SU-DHL-6 (cell line): ENCODE results near the gene RNF146.

Experiments used
- H2AFZ ChIP-seq: fragments of 200-600 bp; sonication (generic); 2 replicates; pipeline ENCODE4 v1.6.1; 2014; ENCODE audit warnings: low read depth, mild to moderate bottlenecking, moderate library complexity, mixed read lengths, antibody characterized with exemption, low read length; ENCODE audit not compliant: severe bottlenecking
- H3F3A ChIP-seq: fragments of 200-600 bp; shearing (Covaris generic); 2 replicates; pipeline ENCODE4 v1.6.0; 2016; ENCODE audit warnings: antibody characterized with exemption, mild to moderate bottlenecking; ENCODE audit not compliant: insufficient read depth
- H3K27ac ChIP-seq: fragments of 200-600 bp; sonication (generic); 2 replicates; pipeline ENCODE4 v1.5.1; 2016; ENCODE audit warnings: low read depth, mild to moderate bottlenecking, low read length, moderate library complexity, mixed read lengths
- H3K27me3 ChIP-seq: fragments of 200-600 bp; sonication (generic), shearing (Covaris generic); 2 replicates; pipeline ENCODE4 v1.6.0; 2014; ENCODE audit warnings: mild to moderate bottlenecking, low read length
- H3K36me3 ChIP-seq: fragments of 200-600 bp; sonication (generic); 2 replicates; pipeline ENCODE4 v1.6.1; 2014; ENCODE audit warnings: mild to moderate bottlenecking, low read length, mixed read lengths
- H3K4me2 ChIP-seq: fragments of 300-600, 200-600 bp; shearing (Covaris generic), sonication (generic); 2 replicates; pipeline ENCODE4 v1.6.0; 2014; ENCODE audit warnings: low read length, low read depth, mild to moderate bottlenecking; ENCODE audit not compliant: poor library complexity, severe bottlenecking
- H3K4me3 ChIP-seq: fragments of 200-600 bp; sonication (generic); 2 replicates; pipeline ENCODE4 v1.5.1; 2014; ENCODE audit warnings: antibody characterized with exemption, low read length, mild to moderate bottlenecking, mixed read lengths; ENCODE audit not compliant: insufficient read depth, poor library complexity, severe bottlenecking
- H3K79me2 ChIP-seq: fragments of 200-600 bp; sonication (generic); 2 replicates; pipeline ENCODE4 v1.6.1; 2014; ENCODE audit warnings: mild to moderate bottlenecking, low read length, moderate library complexity; ENCODE audit not compliant: insufficient read depth
- H3K9ac ChIP-seq: fragments of 200-600 bp; sonication (generic); 2 replicates; pipeline ENCODE4 v1.7.0; 2014; ENCODE audit warnings: mild to moderate bottlenecking, low read length
- H3K9me2 ChIP-seq: fragments of 200-600 bp; sonication (generic); replicated peaks from 2 replicates; pipeline ENCODE4 v1.6.1; 2014; ENCODE audit warnings: low read length; ENCODE audit not compliant: insufficient read depth
- H3K9me3 ChIP-seq: fragments of 200-600 bp; sonication (generic); 2 replicates; pipeline ENCODE4 v1.6.1; 2014; ENCODE audit warnings: low read length, mixed read lengths; ENCODE audit not compliant: insufficient read depth
- H4K20me1 ChIP-seq: fragments of 200-600 bp; sonication (generic); 2 replicates; pipeline ENCODE4 v1.6.1; 2014; ENCODE audit warnings: low read depth, mild to moderate bottlenecking, antibody characterized with exemption, low read length, moderate library complexity, mixed read lengths
- CTCF ChIP-seq: fragments of 200-600 bp; sonication (generic); IDR thresholded peaks from one replicate; pipeline ENCODE4 v1.5.1; 2017; ENCODE audit warnings: antibody characterized with exemption, mild to moderate bottlenecking, low read length, moderate library complexity; ENCODE audit not compliant: insufficient read depth, poor library complexity, severe bottlenecking
- EZH2phosphoT487 ChIP-seq: fragments of 200-600 bp; sonication (generic), shearing (Covaris generic); conservative IDR thresholded peaks from 2 replicates; pipeline ENCODE4 v1.6.1; 2018; ENCODE audit warnings: mild to moderate bottlenecking, antibody characterized with exemption, low read length, moderate library complexity, mixed read lengths

Gene RNF146

DNA sequence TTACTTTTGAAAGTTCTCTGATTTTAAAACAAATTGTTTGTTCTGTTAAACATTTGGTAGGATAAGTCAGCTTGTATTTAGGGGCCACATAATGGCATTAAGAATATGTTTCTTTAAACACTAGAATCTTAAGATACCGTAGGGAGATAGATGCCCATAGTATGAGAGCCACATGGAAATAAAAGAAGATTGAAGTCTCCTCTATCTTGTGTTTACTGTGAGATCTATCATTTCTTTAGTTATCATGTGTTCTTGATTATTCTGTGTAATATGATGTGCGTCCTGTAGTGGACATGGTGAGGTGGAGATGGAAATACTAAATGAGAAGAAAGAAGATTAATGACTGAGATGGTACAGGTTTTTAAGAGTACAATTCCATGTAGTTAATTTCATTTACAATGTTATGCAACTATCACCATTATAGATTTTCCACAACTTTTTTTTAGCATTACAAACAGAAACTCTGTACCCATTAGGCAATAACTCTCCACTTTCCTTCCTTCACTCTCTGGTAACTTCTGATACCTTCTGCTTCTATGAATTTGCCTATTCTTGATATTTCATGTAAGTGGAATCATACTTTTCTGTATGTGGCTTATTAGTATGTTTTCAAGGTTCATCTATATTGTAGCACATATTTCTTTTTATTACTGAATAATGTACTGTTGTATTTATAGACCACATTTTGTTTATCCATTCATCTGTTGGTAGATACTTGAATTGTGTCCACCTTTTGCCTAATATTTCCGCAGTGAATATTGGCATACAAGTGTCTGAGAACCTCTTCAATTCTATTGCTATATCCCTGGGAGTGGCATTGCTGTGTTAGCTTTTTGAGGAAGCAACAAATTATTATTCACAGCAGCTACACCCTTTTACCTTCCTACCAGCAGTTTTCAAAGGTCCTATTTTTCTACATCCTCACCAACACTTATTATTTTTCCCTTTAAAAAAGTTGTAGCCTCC, 11.5 kb downstream of the RNF146 start:
- TF ChIP-seq EZH2phosphoT487 (no peak), CTCF (no peak)
- Histone ChIP-seq H3K27ac (no peak overlapping the region), H3K9ac (no peak overlapping the region), H3K4me2 (no peak overlapping the region), H3K4me3 (no peak overlapping the region), H2AFZ (no peak overlapping the region), H4K20me1 (peaks cover 30% of the 10 kb centered on the region), H3K79me2 (peaks cover 14% of the 10 kb centered on the region; the same call in 1 of the 2 replicates), H3K9me2 (no peaks in the 10 kb centered on the region), H3F3A (peaks cover 8% of the 10 kb centered on the region; the same call in 1 of the 2 replicates), H3K9me3 (no peaks in the 10 kb centered on the region), H3K27me3 (no peaks in the 10 kb centered on the region), H3K36me3 (peaks cover 15% of the 10 kb centered on the region; the same call in 1 of the 2 replicates)

DNA sequence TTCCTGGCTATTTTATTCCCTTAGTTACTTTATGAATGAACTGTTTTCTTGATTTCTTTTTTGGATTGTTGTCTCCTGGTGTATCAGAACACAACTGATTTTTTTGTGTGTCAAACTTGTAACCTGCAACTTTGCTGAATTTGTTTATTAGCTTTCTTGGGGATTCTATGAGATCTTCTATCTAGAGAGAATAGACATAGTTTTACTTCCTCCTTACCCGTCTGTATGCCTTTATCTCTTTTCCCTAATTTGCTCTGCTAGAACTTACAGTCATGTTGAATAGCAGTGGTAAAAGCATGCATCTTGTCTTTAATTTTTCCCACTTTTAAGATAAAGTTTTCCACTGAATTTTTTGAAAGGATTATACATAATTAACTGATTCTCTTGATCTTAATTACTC, 13.2 kb downstream of the RNF146 start:
- Histone ChIP-seq H3F3A (peaks cover 8% of the 10 kb centered on the region; the same call in 1 of the 2 replicates), H2AFZ (no peak overlapping the region), H3K9ac (no peak overlapping the region), H3K27me3 (no peaks in the 10 kb centered on the region), H3K9me2 (no peaks in the 10 kb centered on the region), H3K4me3 (no peak overlapping the region), H3K36me3 (peaks cover 15% of the 10 kb centered on the region; the same call in 1 of the 2 replicates), H4K20me1 (peaks cover 21% of the 10 kb centered on the region), H3K4me2 (no peak overlapping the region), H3K79me2 (0 out of 2 replicates have a peak, but pooled peaks cover 2% of the 10 kb centered on the region), H3K27ac (no peak overlapping the region), H3K9me3 (no peaks in the 10 kb centered on the region)
- TF ChIP-seq EZH2phosphoT487: no peak
- no peak for TF ChIP-seq CTCF

DNA sequence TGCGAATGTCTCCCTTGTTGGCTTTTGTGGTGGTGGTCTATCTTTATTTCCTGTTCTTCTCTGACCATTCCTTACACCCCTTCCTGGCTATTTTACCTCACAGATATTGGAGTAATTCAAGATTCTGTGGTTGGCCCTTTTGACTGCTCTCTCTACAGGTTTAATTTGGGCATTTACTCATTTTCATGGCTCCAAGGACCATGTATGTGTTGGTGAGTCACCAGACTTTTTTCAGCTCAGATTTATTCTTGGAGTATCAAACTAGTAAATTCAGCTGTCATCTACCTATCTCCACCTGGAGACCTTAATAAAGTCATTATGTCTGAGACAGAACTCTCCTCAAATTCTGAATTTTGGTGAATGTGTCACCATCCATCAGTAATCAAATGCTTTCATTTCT, 15.5 kb downstream of the RNF146 start:
- Histone ChIP-seq H3K9ac (no peak overlapping the region), H3K36me3 (peaks cover 18% of the 10 kb centered on the region; the same call in 1 of the 2 replicates), H2AFZ (no peak overlapping the region), H3K4me3 (no peak overlapping the region), H3K9me2 (no peaks in the 10 kb centered on the region), H3K79me2 (no peaks in the 10 kb centered on the region), H3K27me3 (no peaks in the 10 kb centered on the region), H3K4me2 (no peak overlapping the region), H3K27ac (no peak overlapping the region), H3K9me3 (no peaks in the 10 kb centered on the region), H3F3A (peaks cover 8% of the 10 kb centered on the region; the same call in 1 of the 2 replicates), H4K20me1 (peaks cover 14% of the 10 kb centered on the region)
- TF ChIP-seq CTCF: no peak
- TF ChIP-seq EZH2phosphoT487: no peak
